ENCODE measurements around the gene FAM13A.
"Not testable (repeated sequence)": the region's sequence is repeated elsewhere in the genome, so short reads cannot be mapped to it uniquely, and the experiment has no call there.

The FAM13A gene

GRCh38 chr4:88853583-88853982 lies 203.4 kb downstream of the FAM13A start:
- not testable (repeated sequence) for DNase-seq (ENCODE audit: low read depth in 1 of 2, low spot score in 1 of 2)

- no peak for DNase-seq (ENCODE audit: low read depth in 1 of 2, low spot score in 1 of 2)
Measured at GRCh38 chr4:88846206-88846790, 210.7 kb downstream of the FAM13A start.

- DNase-seq (ENCODE audit: low read depth in 1 of 2, low spot score in 1 of 2) = no peak
Measured at GRCh38 chr4:88843067-88843685, 213.8 kb downstream of the FAM13A start.

GRCh38 chr4:88841635-88842034 lies 215.3 kb downstream of the FAM13A start:
- no peak for DNase-seq (ENCODE audit: low read depth in 1 of 2, low spot score in 1 of 2)

- DNase-seq (ENCODE audit: low read depth in 1 of 2, low spot score in 1 of 2) = no peak
Measured at GRCh38 chr4:88836216-88836615, 220.8 kb downstream of the FAM13A start.

GRCh38 chr4:88831031-88831430 lies 226.0 kb downstream of the FAM13A start:
- no peak for DNase-seq (ENCODE audit: low read depth in 1 of 2, low spot score in 1 of 2)

GRCh38 chr4:88830598-88830997 lies 226.4 kb downstream of the FAM13A start:
- no peak for DNase-seq (ENCODE audit: low read depth in 1 of 2, low spot score in 1 of 2)

GRCh38 chr4:88828842-88829571 lies 228.0 kb downstream of the FAM13A start:
- DNase-seq (ENCODE audit: low read depth in 1 of 2, low spot score in 1 of 2) = no peak

GRCh38 chr4:88827442-88827841 lies 229.5 kb downstream of the FAM13A start:
- no peak for DNase-seq (ENCODE audit: low read depth in 1 of 2, low spot score in 1 of 2)

GRCh38 chr4:88826771-88827170 lies 230.2 kb downstream of the FAM13A start:
- DNase-seq (ENCODE audit: low read depth in 1 of 2, low spot score in 1 of 2) = no peak

- DNase-seq (ENCODE audit: low read depth in 1 of 2, low spot score in 1 of 2) = no peak
Measured at GRCh38 chr4:88825931-88826330, 231.1 kb downstream of the FAM13A start.

GRCh38 chr4:88823058-88823919 lies 233.7 kb downstream of the FAM13A start:
- DNase-seq (ENCODE audit: low read depth in 1 of 2, low spot score in 1 of 2) = peak in 1 of 2 donors; percentile 47

- DNase-seq (ENCODE audit: low read depth in 1 of 2, low spot score in 1 of 2) = no peak
Measured at GRCh38 chr4:88822034-88822789, 234.8 kb downstream of the FAM13A start.

GRCh38 chr4:88821522-88821921 lies 235.5 kb downstream of the FAM13A start:
- no peak for DNase-seq (ENCODE audit: low read depth in 1 of 2, low spot score in 1 of 2)

GRCh38 chr4:88820698-88821415 lies 236.1 kb downstream of the FAM13A start:
- no peak for DNase-seq (ENCODE audit: low read depth in 1 of 2, low spot score in 1 of 2)

GRCh38 chr4:88819818-88820697 lies 236.9 kb downstream of the FAM13A start:
- no peak for DNase-seq (ENCODE audit: low read depth in 1 of 2, low spot score in 1 of 2)

GRCh38 chr4:88818631-88819470 lies 238.1 kb downstream of the FAM13A start:
- DNase-seq (ENCODE audit: low read depth in 1 of 2, low spot score in 1 of 2) = peak in 1 of 2 donors; percentile 25

GRCh38 chr4:88817740-88818139 lies 239.2 kb downstream of the FAM13A start:
- no peak for DNase-seq (ENCODE audit: low read depth in 1 of 2, low spot score in 1 of 2)
